Measurements from ENCODE around the gene RAB34.

DNA sequence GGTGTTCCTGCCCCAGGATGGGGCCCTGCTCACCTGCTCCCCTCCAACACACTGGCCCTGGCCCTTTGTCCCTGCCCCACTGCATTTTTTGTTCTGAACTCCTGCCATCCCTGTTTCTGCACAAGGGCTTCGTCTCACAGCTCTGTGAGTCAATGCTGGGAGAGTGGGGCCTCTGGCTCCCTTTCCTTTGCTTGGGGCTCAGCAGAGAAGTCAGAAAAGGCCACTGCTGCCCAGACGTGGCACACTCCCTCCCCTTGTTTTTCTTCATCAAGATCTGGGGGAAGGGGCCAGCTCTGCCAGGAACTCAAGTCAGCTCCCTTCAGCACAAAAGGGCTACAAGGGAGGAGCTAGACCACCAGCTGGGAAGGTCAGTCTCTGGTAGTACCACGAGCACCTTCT is 14.9 kb downstream of the RAB34 start:
- TF ChIP-seq ZNF565 (CRISPR knock-in tag; conservative IDR thresholded peaks at IDR 0.05; ENCODE audit: low read depth), result no peak
- no peak for TF ChIP-seq CSDC2 (CRISPR knock-in tag; IDR thresholded peaks at IDR 0.05)
- TF ChIP-seq, protein P1, sequence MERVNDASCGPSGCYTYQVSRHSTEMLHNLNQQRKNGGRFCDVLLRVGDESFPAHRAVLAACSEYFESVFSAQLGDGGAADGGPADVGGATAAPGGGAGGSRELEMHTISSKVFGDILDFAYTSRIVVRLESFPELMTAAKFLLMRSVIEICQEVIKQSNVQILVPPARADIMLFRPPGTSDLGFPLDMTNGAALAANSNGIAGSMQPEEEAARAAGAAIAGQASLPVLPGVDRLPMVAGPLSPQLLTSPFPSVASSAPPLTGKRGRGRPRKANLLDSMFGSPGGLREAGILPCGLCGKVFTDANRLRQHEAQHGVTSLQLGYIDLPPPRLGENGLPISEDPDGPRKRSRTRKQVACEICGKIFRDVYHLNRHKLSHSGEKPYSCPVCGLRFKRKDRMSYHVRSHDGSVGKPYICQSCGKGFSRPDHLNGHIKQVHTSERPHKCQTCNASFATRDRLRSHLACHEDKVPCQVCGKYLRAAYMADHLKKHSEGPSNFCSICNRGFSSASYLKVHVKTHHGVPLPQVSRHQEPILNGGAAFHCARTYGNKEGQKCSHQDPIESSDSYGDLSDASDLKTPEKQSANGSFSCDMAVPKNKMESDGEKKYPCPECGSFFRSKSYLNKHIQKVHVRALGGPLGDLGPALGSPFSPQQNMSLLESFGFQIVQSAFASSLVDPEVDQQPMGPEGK (CRISPR knock-in tag; IDR thresholded peaks at IDR 0.05; ENCODE audit: borderline replicate concordance), result no peak
- no peak for TF ChIP-seq PPARA (CRISPR knock-in tag; IDR thresholded peaks at IDR 0.05; ENCODE audit: borderline replicate concordance)
- TF ChIP-seq, protein P2, sequence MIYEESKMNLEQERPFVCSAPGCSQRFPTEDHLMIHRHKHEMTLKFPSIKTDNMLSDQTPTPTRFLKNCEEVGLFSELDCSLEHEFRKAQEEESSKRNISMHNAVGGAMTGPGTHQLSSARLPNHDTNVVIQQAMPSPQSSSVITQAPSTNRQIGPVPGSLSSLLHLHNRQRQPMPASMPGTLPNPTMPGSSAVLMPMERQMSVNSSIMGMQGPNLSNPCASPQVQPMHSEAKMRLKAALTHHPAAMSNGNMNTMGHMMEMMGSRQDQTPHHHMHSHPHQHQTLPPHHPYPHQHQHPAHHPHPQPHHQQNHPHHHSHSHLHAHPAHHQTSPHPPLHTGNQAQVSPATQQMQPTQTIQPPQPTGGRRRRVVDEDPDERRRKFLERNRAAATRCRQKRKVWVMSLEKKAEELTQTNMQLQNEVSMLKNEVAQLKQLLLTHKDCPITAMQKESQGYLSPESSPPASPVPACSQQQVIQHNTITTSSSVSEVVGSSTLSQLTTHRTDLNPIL (CRISPR knock-in tag; IDR thresholded peaks at IDR 0.05; ENCODE audit: low read depth), result no peak
- TF ChIP-seq, protein P3, sequence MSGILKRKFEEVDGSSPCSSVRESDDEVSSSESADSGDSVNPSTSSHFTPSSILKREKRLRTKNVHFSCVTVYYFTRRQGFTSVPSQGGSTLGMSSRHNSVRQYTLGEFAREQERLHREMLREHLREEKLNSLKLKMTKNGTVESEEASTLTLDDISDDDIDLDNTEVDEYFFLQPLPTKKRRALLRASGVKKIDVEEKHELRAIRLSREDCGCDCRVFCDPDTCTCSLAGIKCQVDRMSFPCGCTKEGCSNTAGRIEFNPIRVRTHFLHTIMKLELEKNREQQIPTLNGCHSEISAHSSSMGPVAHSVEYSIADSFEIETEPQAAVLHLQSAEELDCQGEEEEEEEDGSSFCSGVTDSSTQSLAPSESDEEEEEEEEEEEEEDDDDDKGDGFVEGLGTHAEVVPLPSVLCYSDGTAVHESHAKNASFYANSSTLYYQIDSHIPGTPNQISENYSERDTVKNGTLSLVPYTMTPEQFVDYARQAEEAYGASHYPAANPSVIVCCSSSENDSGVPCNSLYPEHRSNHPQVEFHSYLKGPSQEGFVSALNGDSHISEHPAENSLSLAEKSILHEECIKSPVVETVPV (CRISPR knock-in tag; IDR thresholded peaks at IDR 0.05), result no peak
- TF ChIP-seq ZNF8 (CRISPR knock-in tag; IDR thresholded peaks at IDR 0.05), result no peak
- TF ChIP-seq TOX (CRISPR knock-in tag; IDR thresholded peaks at IDR 0.05; ENCODE audit: borderline replicate concordance), result no peak
- TF ChIP-seq RARB (CRISPR knock-in tag; IDR thresholded peaks at IDR 0.05), result no peak
- TF ChIP-seq SNAI2 (CRISPR knock-in tag; IDR thresholded peaks at IDR 0.05), result no peak
- no peak for TF ChIP-seq ZFP3 (CRISPR knock-in tag; IDR thresholded peaks at IDR 0.05)

Data from SK-N-SH treated with all-trans-retinoic acid at 6 μM for 48 hours (cell line).